HK-2 (cell line): ENCODE data around the gene TMPRSS2.
"Not testable (repeated sequence)": the region's sequence is repeated elsewhere in the genome, so short reads cannot be mapped to it uniquely, and the experiment has no call there.

Experiments used
- DNase-seq: peaks from one replicate; pipeline ENCODE4 v3.0.0-alpha.2; 2018; ENCODE audit not compliant: unreplicated experiment

The TMPRSS2 gene

GRCh38 chr21:41426676-41427404, 81.1 kb downstream of the TMPRSS2 start:
- no peak for DNase-seq

GRCh38 chr21:41425954-41426675, 81.8 kb downstream of the TMPRSS2 start, which contains the start of gene MX1:
Gene MX1 (plus strand): TSS chr21:41426239. CDS start chr21:41432071, 5,832 bp downstream.
- DNase-seq = no peak

GRCh38 chr21:41425588-41425953, 82.4 kb downstream of the TMPRSS2 start:
- DNase-seq = no peak

GRCh38 chr21:41423305-41423636, 84.7 kb downstream of the TMPRSS2 start:
- not testable (repeated sequence) for DNase-seq

GRCh38 chr21:41422546-41423304, 85.2 kb downstream of the TMPRSS2 start:
- no peak for DNase-seq

GRCh38 chr21:41420998-41421397, 87.0 kb downstream of the TMPRSS2 start:
- not testable (repeated sequence) for DNase-seq

GRCh38 chr21:41419921-41420862, 87.8 kb downstream of the TMPRSS2 start:
- DNase-seq = peak; percentile 65

- DNase-seq = no peak
Observed at GRCh38 chr21:41418956-41419680, 88.8 kb downstream of the TMPRSS2 start.

GRCh38 chr21:41418393-41418792, 89.6 kb downstream of the TMPRSS2 start:
- no peak for DNase-seq

- not testable (repeated sequence) for DNase-seq
Observed at GRCh38 chr21:41417505-41417904, 90.5 kb downstream of the TMPRSS2 start.
